ENCODE measurements around the gene CCDC157.

DNA sequence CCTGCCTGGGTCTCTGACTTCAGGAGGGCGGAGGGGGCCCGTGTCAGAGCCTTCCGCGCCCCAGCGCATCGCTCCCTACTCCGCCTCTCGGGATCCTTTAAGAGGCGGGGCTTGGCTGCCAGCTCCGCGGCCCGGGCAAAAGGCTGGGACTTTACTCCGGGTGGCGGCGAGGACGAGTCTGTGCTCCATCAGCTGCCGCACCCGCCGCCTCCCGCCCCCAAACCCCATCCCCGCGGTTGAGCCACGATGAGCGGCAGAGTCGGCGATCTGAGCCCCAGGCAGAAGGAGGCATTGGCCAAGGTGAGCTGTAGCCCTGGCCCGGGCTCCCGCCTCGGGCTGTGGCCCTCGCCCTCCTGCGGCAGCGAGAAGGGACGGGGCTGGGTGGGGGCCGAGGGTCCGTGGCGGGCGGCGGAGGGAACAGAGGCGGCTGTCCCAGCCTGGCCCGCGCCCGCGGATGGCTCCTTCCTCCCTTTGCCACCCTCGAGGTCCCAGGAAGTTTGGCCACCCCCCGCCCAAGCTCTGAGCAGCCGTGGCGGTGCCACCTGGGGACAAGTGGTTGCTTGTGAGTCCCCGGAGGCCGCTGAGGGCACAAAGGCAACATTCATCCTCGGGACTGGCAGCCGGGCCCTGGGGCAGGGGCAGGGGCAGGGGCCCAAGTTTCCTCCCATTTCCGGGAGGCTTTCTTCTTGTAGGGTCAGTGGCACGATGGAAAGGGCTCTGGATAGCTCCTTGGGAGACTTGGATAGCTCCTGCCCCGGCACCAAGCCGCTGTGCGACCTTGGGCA lies 40.3 kb downstream of the CCDC157 start, which contains the start of gene SEC14L2:
- TF ChIP-seq, protein P1, sequence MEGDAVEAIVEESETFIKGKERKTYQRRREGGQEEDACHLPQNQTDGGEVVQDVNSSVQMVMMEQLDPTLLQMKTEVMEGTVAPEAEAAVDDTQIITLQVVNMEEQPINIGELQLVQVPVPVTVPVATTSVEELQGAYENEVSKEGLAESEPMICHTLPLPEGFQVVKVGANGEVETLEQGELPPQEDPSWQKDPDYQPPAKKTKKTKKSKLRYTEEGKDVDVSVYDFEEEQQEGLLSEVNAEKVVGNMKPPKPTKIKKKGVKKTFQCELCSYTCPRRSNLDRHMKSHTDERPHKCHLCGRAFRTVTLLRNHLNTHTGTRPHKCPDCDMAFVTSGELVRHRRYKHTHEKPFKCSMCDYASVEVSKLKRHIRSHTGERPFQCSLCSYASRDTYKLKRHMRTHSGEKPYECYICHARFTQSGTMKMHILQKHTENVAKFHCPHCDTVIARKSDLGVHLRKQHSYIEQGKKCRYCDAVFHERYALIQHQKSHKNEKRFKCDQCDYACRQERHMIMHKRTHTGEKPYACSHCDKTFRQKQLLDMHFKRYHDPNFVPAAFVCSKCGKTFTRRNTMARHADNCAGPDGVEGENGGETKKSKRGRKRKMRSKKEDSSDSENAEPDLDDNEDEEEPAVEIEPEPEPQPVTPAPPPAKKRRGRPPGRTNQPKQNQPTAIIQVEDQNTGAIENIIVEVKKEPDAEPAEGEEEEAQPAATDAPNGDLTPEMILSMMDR (IDR thresholded peaks at IDR 0.05; ENCODE audit: low read length): no peak
- TF ChIP-seq EZH2 (IDR thresholded peaks at IDR 0.05; ENCODE audit: borderline replicate concordance, low read length): no peak
